HG02973 (cell line): ENCODE data around the gene ALX4.

Experiments
- ATAC-seq: cut with Tn5 transposase; IDR thresholded peaks from one replicate; pipeline ENCODE4 v1.9.1; 2021; ENCODE audit warnings: moderate library complexity; ENCODE audit not compliant: unreplicated experiment

ALX4 gene

GRCh38 chr11:44316659-44317240 lies 6.8 kb upstream of the ALX4 start:
- ATAC-seq = no peak

GRCh38 chr11:44315947-44316658 lies 6.2 kb upstream of the ALX4 start:
- ATAC-seq = no peak

- ATAC-seq = no peak
These were observed 4.8 kb upstream of the ALX4 start for GRCh38 chr11:44314733-44315132.

- no peak for ATAC-seq
These were observed 4.0 kb upstream of the ALX4 start for GRCh38 chr11:44313761-44314489.

- ATAC-seq = no peak
These were observed 2.9 kb upstream of the ALX4 start for GRCh38 chr11:44312876-44313275.

- no peak for ATAC-seq
These were observed 1.7 kb upstream of the ALX4 start for GRCh38 chr11:44311339-44312261.

GRCh38 chr11:44310463-44311272 lies 729 bp upstream of the ALX4 start:
- no peak for ATAC-seq

GRCh38 chr11:44310206-44310462 lies 195 bp upstream of the ALX4 start:
- ATAC-seq = no peak

GRCh38 chr11:44308923-44309477 lies 939 bp downstream of the ALX4 start:
- no peak for ATAC-seq

- ATAC-seq = no peak
These were observed 1.6 kb downstream of the ALX4 start for GRCh38 chr11:44308256-44308922.

- no peak for ATAC-seq
These were observed 2.4 kb downstream of the ALX4 start for GRCh38 chr11:44307340-44308099.

GRCh38 chr11:44306918-44307244 lies 3.1 kb downstream of the ALX4 start:
- ATAC-seq = no peak

- no peak for ATAC-seq
These were observed 3.7 kb downstream of the ALX4 start for GRCh38 chr11:44306052-44306917.

- ATAC-seq = no peak
These were observed 4.4 kb downstream of the ALX4 start for GRCh38 chr11:44305470-44306051.

- ATAC-seq = no peak
These were observed 4.9 kb downstream of the ALX4 start for GRCh38 chr11:44305026-44305469.

- no peak for ATAC-seq
These were observed 5.6 kb downstream of the ALX4 start for GRCh38 chr11:44304091-44305025.
